K562 (cell line): ENCODE results near the gene PRR7. TPM values are rescaled to one million over a fixed set of nuclear protein-coding genes. Genes with fewer than 3 reads are reported as not detected.

Source experiments
- CTBP1 ChIP-seq: fragments of 450-650 bp; IDR thresholded peaks from 2 replicates; pipeline ENCODE4 v1.6.1; 2016; ENCODE audit warnings: borderline replicate concordance
- DIDO1 ChIP-seq: fragments of 450-650 bp; IDR thresholded peaks from 2 replicates; pipeline ENCODE4 v1.6.1; 2016; ENCODE audit warnings: low read depth, missing biosample characterization, missing genetic modification characterization
- DPF2 ChIP-seq: fragments of 450-650 bp; IDR thresholded peaks from 2 replicates; pipeline ENCODE4 v1.6.1; 2016
- FOXJ3 ChIP-seq: sonication (generic); formaldehyde crosslinking; IDR thresholded peaks from 2 replicates; pipeline ENCODE4 v1.4.0; 2020; ENCODE audit warnings: mild to moderate bottlenecking, missing genetic modification reagents
- MAZ ChIP-seq, 2 experiments: fragments of 450-650 bp in 1 of 2; sonication (generic) in 1 of 2; formaldehyde crosslinking; IDR thresholded peaks in 1 of 2; conservative IDR thresholded peaks in 1 of 2; 2 replicates each; pipeline versions ENCODE4 v1.4.0 to v1.5.0; 2020; ENCODE audit warnings: mild to moderate bottlenecking in 1 of 2, missing genetic modification reagents in 1 of 2
- NFRKB ChIP-seq: fragments of 450-650 bp; IDR thresholded peaks from 2 replicates; pipeline ENCODE4 v1.6.1; 2016; ENCODE audit warnings: low read depth
- RBM34 ChIP-seq: fragments of 200-400 bp; formaldehyde crosslinking; IDR thresholded peaks from 2 replicates; pipeline ENCODE4 v1.6.1; 2018; ENCODE audit warnings: low read length, borderline replicate concordance; ENCODE audit not compliant: insufficient read depth
- SNIP1 ChIP-seq: fragments of 450-650 bp; IDR thresholded peaks from 2 replicates; pipeline ENCODE4 v1.7.1; 2017; ENCODE audit warnings: low read depth, mild to moderate bottlenecking
- STAT5B ChIP-seq: fragments of 250-450 bp; sonication (Bioruptor Pico); IDR thresholded peaks from 2 replicates; pipeline ENCODE4 v1.8.0; 2021; ENCODE audit warnings: mild to moderate bottlenecking, inconsistent platforms
- THRAP3 ChIP-seq: fragments of 450-650 bp; IDR thresholded peaks from 2 replicates; pipeline ENCODE4 v1.6.1; 2016; ENCODE audit warnings: mild to moderate bottlenecking, inconsistent platforms, borderline replicate concordance
- ZNF239 ChIP-seq: fragments of 250-450 bp; sonication (Bioruptor Pico); IDR thresholded peaks from 2 replicates; pipeline ENCODE4 v1.4.0; 2020; ENCODE audit warnings: mild to moderate bottlenecking
- ZNF561 ChIP-seq: fragments of 450-650 bp; formaldehyde crosslinking; conservative IDR thresholded peaks from 2 replicates; pipeline ENCODE4 v1.4.0; 2020; ENCODE audit warnings: mild to moderate bottlenecking, moderate library complexity
- ZNF57 ChIP-seq: fragments of 450-650 bp; formaldehyde crosslinking; IDR thresholded peaks from 2 replicates; pipeline ENCODE4 v1.4.0; 2020; ENCODE audit warnings: mild to moderate bottlenecking, moderate library complexity
- ZNF584 ChIP-seq: fragments of 200-800 bp; sonication (Bioruptor generic); IDR thresholded peaks from 2 replicates; pipeline ENCODE4 v1.6.1; 2016; ENCODE audit warnings: low read depth, mild to moderate bottlenecking, missing genetic modification characterization, missing compliant biosample characterization
- ZNF830 ChIP-seq: fragments of 250-450 bp; sonication (Bioruptor Pico); IDR thresholded peaks from 2 replicates; pipeline ENCODE4 v1.5.0; 2021; ENCODE audit warnings: mild to moderate bottlenecking
- polyA plus RNA-seq, 8 experiments: library from polyadenylated mRNA; depleted of rRNA in 4 of 8; stranded (reverse) in 5 of 8; unstranded in 3 of 8; fragments of >200 nt; fragmentation: Nextera tagmentation in 2 of 8; fragmentation: Illumina TruSeq in 1 of 8; extraction: Ambion mirVana in 2 of 8; extraction: Trizol in 1 of 8; gene quantifications; 2 replicates each; pipeline versions ENCODE4 v1.2.1 to v1.2.3, GENCODE V29; 2011 to 2014; ENCODE audit warnings: inconsistent platforms in 1 of 8, missing spikeins in 1 of 8
- total RNA-seq, 7 experiments: library from RNA; depleted of rRNA in 6 of 7; stranded (reverse); fragments of >200 nt in 6 of 7; fragmentation: Illumina TruSeq in 2 of 7; extraction: Trizol in 2 of 7; gene quantifications; 2 replicates each; pipeline versions ENCODE4 v1.2.1 to v1.2.3, GENCODE V29; 2011 to 2021; ENCODE audit warnings: low replicate concordance in 1 of 7
- TF ChIP-seq, protein P1 (sequence below): sonication (generic); formaldehyde crosslinking; IDR thresholded peaks from 2 replicates; pipeline ENCODE4 v1.8.0; 2022; ENCODE audit warnings: mild to moderate bottlenecking, missing genetic modification reagents
- TF ChIP-seq, protein P2 (sequence below): IDR thresholded peaks from 2 replicates; pipeline ENCODE4 v1.6.1; 2011; ENCODE audit warnings: borderline replicate concordance, low read depth, mild to moderate bottlenecking, moderate library complexity, low read length; ENCODE audit not compliant: insufficient read depth, poor library complexity, severe bottlenecking
- TF ChIP-seq, protein P3 (sequence below): fragments of 450-650 bp; formaldehyde crosslinking; IDR thresholded peaks from 2 replicates; pipeline ENCODE4 v1.4.0; 2020; ENCODE audit warnings: mild to moderate bottlenecking
- TF ChIP-seq, protein P4 (sequence below): IDR thresholded peaks from 2 replicates; pipeline ENCODE4 v1.6.1; 2011; ENCODE audit not compliant: insufficient read length; ENCODE audit errors: extremely low read depth

Gene PRR7
- total and polyA plus RNA-seq, 9 of the 15 experiments (the other 6 are each of a cell fraction or from before 2014, with no cell fraction given), result 0.80 to 11.3 (median 10.4) TPM; not detected in 4

DNA sequence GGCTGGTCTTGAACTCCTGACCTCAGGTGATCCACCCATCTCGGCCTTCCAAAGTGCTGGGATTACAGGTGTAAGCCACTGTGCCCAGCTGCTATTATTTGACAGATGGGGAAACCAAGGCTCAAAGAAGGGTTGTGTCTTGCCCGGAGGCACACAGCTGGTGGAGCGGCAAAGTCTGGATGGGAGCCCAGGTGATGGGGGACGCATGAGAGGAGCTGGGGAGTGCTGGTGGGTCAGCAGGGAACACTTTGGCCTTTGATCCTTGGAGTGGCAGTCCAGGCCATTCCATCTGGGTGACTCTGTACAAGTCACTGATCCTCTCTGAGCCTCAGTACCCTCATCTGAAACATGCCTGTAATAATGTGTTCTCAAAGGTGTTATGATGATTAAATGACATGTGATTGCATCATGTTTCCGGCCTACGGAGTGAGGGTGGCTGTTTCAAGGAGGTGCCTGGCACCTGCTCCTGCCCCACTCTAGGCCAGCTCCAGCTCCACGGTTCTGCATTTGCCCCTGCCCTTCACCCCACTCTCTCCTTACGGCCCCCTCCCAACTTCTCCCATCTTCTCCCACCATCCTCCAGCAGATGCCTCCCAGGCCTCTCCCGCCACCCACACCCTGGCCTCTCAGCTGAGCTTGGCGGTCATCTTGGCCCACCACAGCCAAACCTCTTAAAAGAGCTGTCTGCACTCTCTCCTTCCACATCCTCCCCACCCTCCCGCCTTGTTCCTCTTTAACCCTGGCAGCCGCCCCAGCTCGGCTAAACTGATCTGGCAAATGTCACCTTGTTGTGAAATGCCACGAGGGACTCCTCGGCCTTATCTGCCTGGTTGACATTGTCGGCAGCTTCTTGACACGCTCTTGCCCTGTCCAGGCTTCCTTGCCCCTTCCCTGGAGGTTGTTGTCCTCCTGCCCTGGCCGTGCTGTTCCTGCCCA, 32.4 kb downstream of the PRR7 start (continued):
- TF ChIP-seq, protein P1, sequence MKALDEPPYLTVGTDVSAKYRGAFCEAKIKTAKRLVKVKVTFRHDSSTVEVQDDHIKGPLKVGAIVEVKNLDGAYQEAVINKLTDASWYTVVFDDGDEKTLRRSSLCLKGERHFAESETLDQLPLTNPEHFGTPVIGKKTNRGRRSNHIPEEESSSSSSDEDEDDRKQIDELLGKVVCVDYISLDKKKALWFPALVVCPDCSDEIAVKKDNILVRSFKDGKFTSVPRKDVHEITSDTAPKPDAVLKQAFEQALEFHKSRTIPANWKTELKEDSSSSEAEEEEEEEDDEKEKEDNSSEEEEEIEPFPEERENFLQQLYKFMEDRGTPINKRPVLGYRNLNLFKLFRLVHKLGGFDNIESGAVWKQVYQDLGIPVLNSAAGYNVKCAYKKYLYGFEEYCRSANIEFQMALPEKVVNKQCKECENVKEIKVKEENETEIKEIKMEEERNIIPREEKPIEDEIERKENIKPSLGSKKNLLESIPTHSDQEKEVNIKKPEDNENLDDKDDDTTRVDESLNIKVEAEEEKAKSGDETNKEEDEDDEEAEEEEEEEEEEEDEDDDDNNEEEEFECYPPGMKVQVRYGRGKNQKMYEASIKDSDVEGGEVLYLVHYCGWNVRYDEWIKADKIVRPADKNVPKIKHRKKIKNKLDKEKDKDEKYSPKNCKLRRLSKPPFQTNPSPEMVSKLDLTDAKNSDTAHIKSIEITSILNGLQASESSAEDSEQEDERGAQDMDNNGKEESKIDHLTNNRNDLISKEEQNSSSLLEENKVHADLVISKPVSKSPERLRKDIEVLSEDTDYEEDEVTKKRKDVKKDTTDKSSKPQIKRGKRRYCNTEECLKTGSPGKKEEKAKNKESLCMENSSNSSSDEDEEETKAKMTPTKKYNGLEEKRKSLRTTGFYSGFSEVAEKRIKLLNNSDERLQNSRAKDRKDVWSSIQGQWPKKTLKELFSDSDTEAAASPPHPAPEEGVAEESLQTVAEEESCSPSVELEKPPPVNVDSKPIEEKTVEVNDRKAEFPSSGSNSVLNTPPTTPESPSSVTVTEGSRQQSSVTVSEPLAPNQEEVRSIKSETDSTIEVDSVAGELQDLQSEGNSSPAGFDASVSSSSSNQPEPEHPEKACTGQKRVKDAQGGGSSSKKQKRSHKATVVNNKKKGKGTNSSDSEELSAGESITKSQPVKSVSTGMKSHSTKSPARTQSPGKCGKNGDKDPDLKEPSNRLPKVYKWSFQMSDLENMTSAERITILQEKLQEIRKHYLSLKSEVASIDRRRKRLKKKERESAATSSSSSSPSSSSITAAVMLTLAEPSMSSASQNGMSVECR (CRISPR knock-in tag), result no peak
- TF ChIP-seq THRAP3, result peak; percentile 61; the same call in 1 of the 2 replicates
- TF ChIP-seq, protein P2, sequence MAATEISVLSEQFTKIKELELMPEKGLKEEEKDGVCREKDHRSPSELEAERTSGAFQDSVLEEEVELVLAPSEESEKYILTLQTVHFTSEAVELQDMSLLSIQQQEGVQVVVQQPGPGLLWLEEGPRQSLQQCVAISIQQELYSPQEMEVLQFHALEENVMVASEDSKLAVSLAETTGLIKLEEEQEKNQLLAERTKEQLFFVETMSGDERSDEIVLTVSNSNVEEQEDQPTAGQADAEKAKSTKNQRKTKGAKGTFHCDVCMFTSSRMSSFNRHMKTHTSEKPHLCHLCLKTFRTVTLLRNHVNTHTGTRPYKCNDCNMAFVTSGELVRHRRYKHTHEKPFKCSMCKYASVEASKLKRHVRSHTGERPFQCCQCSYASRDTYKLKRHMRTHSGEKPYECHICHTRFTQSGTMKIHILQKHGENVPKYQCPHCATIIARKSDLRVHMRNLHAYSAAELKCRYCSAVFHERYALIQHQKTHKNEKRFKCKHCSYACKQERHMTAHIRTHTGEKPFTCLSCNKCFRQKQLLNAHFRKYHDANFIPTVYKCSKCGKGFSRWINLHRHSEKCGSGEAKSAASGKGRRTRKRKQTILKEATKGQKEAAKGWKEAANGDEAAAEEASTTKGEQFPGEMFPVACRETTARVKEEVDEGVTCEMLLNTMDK, result no peak
- no peak for TF ChIP-seq FOXJ3
- peak; percentile 75; the same call in 1 of the 2 replicates for TF ChIP-seq NFRKB
- no peak for TF ChIP-seq ZNF57
- no peak for TF ChIP-seq DIDO1 (tag)
- TF ChIP-seq MAZ (CRISPR knock-in tag; conservative IDR thresholded peaks at IDR 0.05 in 1 of 2, IDR thresholded peaks at IDR 0.05 in 1 of 2), result peak; percentile 36 to 64; a peak in 3 of 4 replicates
- TF ChIP-seq DPF2, result no peak
- TF ChIP-seq ZNF830 (CRISPR knock-in tag), result no peak
- no peak for TF ChIP-seq STAT5B (CRISPR knock-in tag)
- TF ChIP-seq SNIP1, result no peak
- TF ChIP-seq, protein P3, sequence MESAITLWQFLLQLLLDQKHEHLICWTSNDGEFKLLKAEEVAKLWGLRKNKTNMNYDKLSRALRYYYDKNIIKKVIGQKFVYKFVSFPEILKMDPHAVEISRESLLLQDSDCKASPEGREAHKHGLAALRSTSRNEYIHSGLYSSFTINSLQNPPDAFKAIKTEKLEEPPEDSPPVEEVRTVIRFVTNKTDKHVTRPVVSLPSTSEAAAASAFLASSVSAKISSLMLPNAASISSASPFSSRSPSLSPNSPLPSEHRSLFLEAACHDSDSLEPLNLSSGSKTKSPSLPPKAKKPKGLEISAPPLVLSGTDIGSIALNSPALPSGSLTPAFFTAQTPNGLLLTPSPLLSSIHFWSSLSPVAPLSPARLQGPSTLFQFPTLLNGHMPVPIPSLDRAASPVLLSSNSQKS, result no peak; the same call in 1 of the 2 replicates
- no peak for TF ChIP-seq CTBP1
- TF ChIP-seq RBM34, result no peak
- TF ChIP-seq ZNF561 (CRISPR knock-in tag), result no peak
- TF ChIP-seq ZNF239, result no peak; the same call in 1 of the 2 replicates
- peak; percentile 90; the same call in 1 of the 2 replicates for TF ChIP-seq ZNF584 (CRISPR knock-in tag)
- TF ChIP-seq, protein P4, sequence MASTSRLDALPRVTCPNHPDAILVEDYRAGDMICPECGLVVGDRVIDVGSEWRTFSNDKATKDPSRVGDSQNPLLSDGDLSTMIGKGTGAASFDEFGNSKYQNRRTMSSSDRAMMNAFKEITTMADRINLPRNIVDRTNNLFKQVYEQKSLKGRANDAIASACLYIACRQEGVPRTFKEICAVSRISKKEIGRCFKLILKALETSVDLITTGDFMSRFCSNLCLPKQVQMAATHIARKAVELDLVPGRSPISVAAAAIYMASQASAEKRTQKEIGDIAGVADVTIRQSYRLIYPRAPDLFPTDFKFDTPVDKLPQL, result no peak
